ENCODE measurements around the gene PAX5.

PAX5 gene

GRCh38 chr9:37010976-37011375 is 23.1 kb downstream of the PAX5 start:
- Histone ChIP-seq H4K20me1 (ENCODE audit: control insufficient read depth, insufficient read depth, low read depth, low read length) (peaks cover 16% of the 10 kb centered on the region; the same call in 1 of the 2 replicates), H3K36me3 (ENCODE audit: control insufficient read depth, low read length) (peaks cover 95% of the 10 kb centered on the region), H3K4me1 (ENCODE audit: control insufficient read depth, low read length) (peaks cover 97% of the 10 kb centered on the region), H3K4me2 (ENCODE audit: low read length) (peak overlapping the region; percentile 85), H3K4me3 (ENCODE audit: low read length) (peak overlapping the region; percentile 68), H3K9me2 (replicated peaks; ENCODE audit: control insufficient read depth, low read length) (no peaks in the 10 kb centered on the region), H3K79me2 (ENCODE audit: control insufficient read depth, low read length) (peaks cover 96% of the 10 kb centered on the region), H3K27ac (ENCODE audit: low read depth, low read length) (peak overlapping the region; percentile 95), H3K9me3 (ENCODE audit: control insufficient read depth, insufficient read depth, low read length) (no peaks in the 10 kb centered on the region), H3F3A (ENCODE audit: control insufficient read depth, insufficient read depth) (peaks cover 68% of the 10 kb centered on the region), H3K27me3 (ENCODE audit: control insufficient read depth, low read length) (no peaks in the 10 kb centered on the region)
- TF ChIP-seq EZH2phosphoT487 (IDR thresholded peaks at IDR 0.05; ENCODE audit: borderline replicate concordance, low read length) (no peak), CTCF (IDR thresholded peaks at IDR 0.05; ENCODE audit: low read depth, low read length, poor library complexity, severe bottlenecking) (no peak)

GRCh38 chr9:37010180-37010579 is 23.9 kb downstream of the PAX5 start:
- Histone ChIP-seq H3K4me3 (ENCODE audit: low read length) (peak overlapping the region; percentile 68), H3F3A (ENCODE audit: control insufficient read depth, insufficient read depth) (peaks cover 73% of the 10 kb centered on the region), H3K4me1 (ENCODE audit: control insufficient read depth, low read length) (peaks cover 100% of the 10 kb centered on the region)

GRCh38 chr9:37007295-37007694 is 26.8 kb downstream of the PAX5 start:
- TF ChIP-seq EZH2phosphoT487 (IDR thresholded peaks at IDR 0.05; ENCODE audit: borderline replicate concordance, low read length) (no peak), CTCF (IDR thresholded peaks at IDR 0.05; ENCODE audit: low read depth, low read length, poor library complexity, severe bottlenecking) (no peak)
- H3K4me1 ChIP-seq (ENCODE audit: control insufficient read depth, low read length), result peaks cover 100% of the 10 kb centered on the region
- H3K9me3 ChIP-seq (ENCODE audit: control insufficient read depth, insufficient read depth, low read length), result no peaks in the 10 kb centered on the region
- H3K79me2 ChIP-seq (ENCODE audit: control insufficient read depth, low read length), result peaks cover 98% of the 10 kb centered on the region
- no peaks in the 10 kb centered on the region for H3K9me2 ChIP-seq (replicated peaks; ENCODE audit: control insufficient read depth, low read length)
- peaks cover 15% of the 10 kb centered on the region; the same call in 1 of the 2 replicates for H4K20me1 ChIP-seq (ENCODE audit: control insufficient read depth, insufficient read depth, low read depth, low read length)
- peaks cover 97% of the 10 kb centered on the region for H3K36me3 ChIP-seq (ENCODE audit: control insufficient read depth, low read length)
- H3K27ac ChIP-seq (ENCODE audit: low read depth, low read length), result peak overlapping the region; percentile 95
- H3K27me3 ChIP-seq (ENCODE audit: control insufficient read depth, low read length), result no peaks in the 10 kb centered on the region
- peak overlapping the region; percentile 81 for H3K4me2 ChIP-seq (ENCODE audit: low read length)
- peaks cover 65% of the 10 kb centered on the region for H3F3A ChIP-seq (ENCODE audit: control insufficient read depth, insufficient read depth)
- H3K4me3 ChIP-seq (ENCODE audit: low read length), result peak overlapping the region; percentile 69

More at GRCh38 chr9:37010180-37010579, 23.9 kb downstream of the PAX5 start:
- peaks cover 96% of the 10 kb centered on the region for H3K36me3 ChIP-seq (ENCODE audit: control insufficient read depth, low read length)
- no peaks in the 10 kb centered on the region for H3K27me3 ChIP-seq (ENCODE audit: control insufficient read depth, low read length)
- H3K27ac ChIP-seq (ENCODE audit: low read depth, low read length), result peak overlapping the region; percentile 95
- TF ChIP-seq CTCF (IDR thresholded peaks at IDR 0.05; ENCODE audit: low read depth, low read length, poor library complexity, severe bottlenecking), result no peak
- no peak for TF ChIP-seq EZH2phosphoT487 (IDR thresholded peaks at IDR 0.05; ENCODE audit: borderline replicate concordance, low read length)
- peaks cover 98% of the 10 kb centered on the region for H3K79me2 ChIP-seq (ENCODE audit: control insufficient read depth, low read length)
- no peaks in the 10 kb centered on the region for H3K9me3 ChIP-seq (ENCODE audit: control insufficient read depth, insufficient read depth, low read length)
- no peaks in the 10 kb centered on the region for H3K9me2 ChIP-seq (replicated peaks; ENCODE audit: control insufficient read depth, low read length)
- H4K20me1 ChIP-seq (ENCODE audit: control insufficient read depth, insufficient read depth, low read depth, low read length), result peaks cover 16% of the 10 kb centered on the region; the same call in 1 of the 2 replicates
- peak overlapping the region; percentile 85 for H3K4me2 ChIP-seq (ENCODE audit: low read length)

Data from DOHH2 (cell line).